Measurements from ENCODE around the gene CLASP1. TPM values are rescaled to one million over a fixed set of nuclear protein-coding genes. Genes with fewer than 3 reads are reported as not detected.

CLASP1 gene
- total and polyA plus RNA-seq, 2 experiments from 2014 or later: 20.1 to 45.9 TPM

- no peak overlapping the region for H3K4me3 ChIP-seq
- no peaks in the 10 kb centered on the region for H4K20me1 ChIP-seq (ENCODE audit: insufficient read depth, poor library complexity, severe bottlenecking)
- no peak overlapping the region for H3K4me2 ChIP-seq
- no peaks in the 10 kb centered on the region for H3K79me2 ChIP-seq
- H3K36me3 ChIP-seq (replicated peaks; ENCODE audit: insufficient read depth, low read depth): no peaks in the 10 kb centered on the region
- H3K27ac ChIP-seq: peak overlapping the region; percentile 13
- DNase-seq (ENCODE audit: low spot score): no peak
- H3K27me3 ChIP-seq: no peaks in the 10 kb centered on the region
- no peak overlapping the region for H2AFZ ChIP-seq
- 89% methylated on average over 7 of the region's 7 CpGs for WGBS (ENCODE audit: low lambda C conversion rate, missing lambda C conversion rate)
- no peaks in the 10 kb centered on the region for H3K9me3 ChIP-seq (ENCODE audit: low read depth)
- no peaks in the 10 kb centered on the region for H3K4me1 ChIP-seq (ENCODE audit: insufficient read depth)
- H3K9me2 ChIP-seq (replicated peaks; ENCODE audit: insufficient read depth): no peaks in the 10 kb centered on the region
- no peak for TF ChIP-seq CTCF (IDR thresholded peaks at IDR 0.05; ENCODE audit: poor library complexity)
Observed at GRCh38 chr2:121454549-121455090, 194.6 kb downstream of the CLASP1 start.

GRCh38 chr2:121451398-121451797 lies 197.9 kb downstream of the CLASP1 start:
- Histone ChIP-seq H3K36me3 (replicated peaks; ENCODE audit: insufficient read depth, low read depth) (no peaks in the 10 kb centered on the region), H3K27me3 (no peaks in the 10 kb centered on the region)
- DNase-seq (ENCODE audit: low spot score): no peak

GRCh38 chr2:121450301-121450700 lies 199.0 kb downstream of the CLASP1 start:
- WGBS (ENCODE audit: low lambda C conversion rate, missing lambda C conversion rate): 93% methylated on average over 4 of the region's 4 CpGs
- H3K9me3 ChIP-seq (ENCODE audit: low read depth): no peaks in the 10 kb centered on the region
- peaks cover 6% of the 10 kb centered on the region for H3K36me3 ChIP-seq (replicated peaks; ENCODE audit: insufficient read depth, low read depth)
- no peaks in the 10 kb centered on the region for H4K20me1 ChIP-seq (ENCODE audit: insufficient read depth, poor library complexity, severe bottlenecking)
- H3K27me3 ChIP-seq: no peaks in the 10 kb centered on the region
- no peak for DNase-seq (ENCODE audit: low spot score)
- no peaks in the 10 kb centered on the region for H3K9me2 ChIP-seq (replicated peaks; ENCODE audit: insufficient read depth)
- no peaks in the 10 kb centered on the region for H3K79me2 ChIP-seq
- no peak for TF ChIP-seq EZH2phosphoT487 (IDR thresholded peaks at IDR 0.05; ENCODE audit: low read depth, severe bottlenecking, unreplicated experiment)
- no peak for TF ChIP-seq CTCF (IDR thresholded peaks at IDR 0.05; ENCODE audit: poor library complexity)
- no peak for TF ChIP-seq EZH2 (IDR thresholded peaks at IDR 0.05; ENCODE audit: borderline replicate concordance)
- H3K4me1 ChIP-seq (ENCODE audit: insufficient read depth): no peaks in the 10 kb centered on the region
- H2AFZ ChIP-seq: no peak overlapping the region
- H3K4me2 ChIP-seq: no peak overlapping the region
- H3K4me3 ChIP-seq: no peak overlapping the region
- no peak overlapping the region for H3K27ac ChIP-seq

More at GRCh38 chr2:121451398-121451797, 197.9 kb downstream of the CLASP1 start:
- WGBS (ENCODE audit: low lambda C conversion rate, missing lambda C conversion rate): 82% methylated on average over 4 of the region's 4 CpGs
- Histone ChIP-seq H3K27ac (no peak overlapping the region), H3K79me2 (no peaks in the 10 kb centered on the region), H3K9me2 (replicated peaks; ENCODE audit: insufficient read depth) (no peaks in the 10 kb centered on the region), H3K4me3 (no peak overlapping the region), H2AFZ (no peak overlapping the region), H3K4me1 (ENCODE audit: insufficient read depth) (no peaks in the 10 kb centered on the region), H3K9me3 (ENCODE audit: low read depth) (no peaks in the 10 kb centered on the region), H3K4me2 (no peak overlapping the region), H4K20me1 (ENCODE audit: insufficient read depth, poor library complexity, severe bottlenecking) (no peaks in the 10 kb centered on the region)
- no peak for TF ChIP-seq EZH2phosphoT487 (IDR thresholded peaks at IDR 0.05; ENCODE audit: low read depth, severe bottlenecking, unreplicated experiment)
- no peak for TF ChIP-seq CTCF (IDR thresholded peaks at IDR 0.05; ENCODE audit: poor library complexity)
- TF ChIP-seq EZH2 (IDR thresholded peaks at IDR 0.05; ENCODE audit: borderline replicate concordance): no peak

All from hepatocyte (in vitro differentiated cells).